Activated CD4-positive, alpha-beta T cell treated with anti-CD3 and anti-CD28 coated beads for 4 hours (primary cell): Measurements from ENCODE around the gene INTS2.
"Not testable (repeated sequence)": the region's sequence is repeated elsewhere in the genome, so short reads cannot be mapped to it uniquely, and the experiment has no call there.

Experiments used
- DNase-seq, 2 donors: peaks; one replicate each; pipeline ENCODE4 v3.0.0-alpha.2; 2020

The INTS2 gene

DNA sequence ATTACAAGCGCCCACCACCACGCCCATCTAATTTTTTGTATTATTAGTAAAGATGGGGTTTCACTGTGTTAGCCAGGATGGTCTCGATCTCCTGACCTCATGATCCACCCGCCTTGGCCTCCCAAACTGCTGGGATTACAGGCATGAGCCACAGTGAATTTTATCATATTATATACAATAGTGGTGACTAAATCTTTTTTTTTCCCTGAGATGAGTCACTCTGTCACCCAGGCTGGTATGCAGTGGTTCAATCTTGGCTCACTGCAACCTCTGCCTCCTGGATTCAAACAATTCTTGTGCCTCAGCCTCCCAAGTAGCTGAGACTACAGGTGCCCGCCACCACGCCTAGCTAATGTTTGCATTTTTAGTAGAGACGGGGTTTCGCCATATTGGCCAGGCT is 41.9 kb downstream of the INTS2 start:
- not testable (repeated sequence) for DNase-seq

DNA sequence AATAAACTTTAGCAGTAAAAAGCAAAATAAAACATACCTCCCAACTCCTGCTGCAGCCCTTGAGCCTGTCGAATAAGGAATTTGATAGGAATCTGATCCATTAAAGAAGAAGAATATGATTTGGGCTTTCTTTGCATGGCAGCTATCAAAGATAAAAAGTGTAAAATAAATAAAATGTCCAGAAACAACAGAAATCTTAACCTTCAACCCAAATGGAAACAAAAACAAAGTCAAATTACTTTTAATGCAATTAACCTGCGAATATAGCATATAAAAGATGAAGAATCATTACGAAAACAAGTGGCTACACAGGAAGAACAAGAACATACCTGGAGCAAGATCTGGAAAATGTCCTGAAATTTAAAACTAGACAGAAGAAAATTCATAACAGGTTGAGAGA is 42.9 kb downstream of the INTS2 start:
- no peak for DNase-seq

DNA sequence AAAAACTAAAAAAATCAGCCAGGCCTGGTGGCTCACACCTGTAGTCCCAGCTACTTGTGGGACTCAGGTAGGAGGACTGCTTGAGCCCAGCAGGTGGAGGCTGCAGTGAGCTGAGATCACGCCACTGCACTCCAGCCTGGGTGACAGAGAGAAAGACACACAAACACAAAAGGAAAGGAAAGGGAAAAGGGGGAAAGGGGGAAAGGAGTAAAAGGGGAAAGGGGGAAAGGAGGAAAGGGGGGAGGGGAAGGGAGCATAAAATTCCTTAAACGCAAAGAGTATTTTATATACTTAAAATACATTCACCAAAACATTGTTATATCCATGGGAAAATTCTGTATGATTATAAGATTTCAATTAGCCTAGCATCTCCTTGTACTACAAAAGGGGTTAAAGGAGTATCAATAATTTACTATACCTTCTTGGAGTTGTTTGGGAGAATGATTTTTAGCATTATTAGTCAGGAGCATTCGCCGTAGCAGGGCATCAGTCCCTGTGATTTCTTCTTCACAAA is 47.1 kb downstream of the INTS2 start:
- DNase-seq, result no peak

DNA sequence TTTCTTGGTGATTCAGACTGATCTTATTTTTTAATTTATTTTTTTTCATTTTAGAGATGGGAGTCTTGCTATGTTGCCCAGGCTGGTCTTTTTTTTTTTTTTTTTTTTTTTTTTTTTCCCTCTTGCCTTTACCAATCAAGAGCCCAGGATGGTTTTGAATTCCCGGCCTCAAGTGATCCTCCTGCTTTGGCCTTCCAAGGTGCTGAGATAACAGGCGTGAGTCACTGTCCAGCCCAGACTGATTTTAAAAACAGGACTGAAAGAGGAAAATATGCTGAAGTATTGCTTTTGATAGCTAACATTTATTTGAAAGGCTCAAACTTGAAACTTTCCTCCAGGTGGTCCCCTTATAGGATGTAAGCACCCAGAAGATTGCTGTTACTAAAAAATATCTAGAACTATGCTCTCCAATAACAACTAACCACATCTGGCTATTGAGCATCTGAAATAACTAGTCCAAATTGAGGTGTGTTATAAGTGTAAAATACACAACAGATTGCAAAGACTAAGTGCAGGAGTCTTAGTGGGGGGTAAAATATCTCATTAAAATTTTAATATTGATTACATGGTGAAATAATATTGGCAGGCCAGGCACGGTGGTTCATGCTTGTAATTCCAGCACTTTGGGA is 48.7 kb downstream of the INTS2 start:
- no peak for DNase-seq

DNA sequence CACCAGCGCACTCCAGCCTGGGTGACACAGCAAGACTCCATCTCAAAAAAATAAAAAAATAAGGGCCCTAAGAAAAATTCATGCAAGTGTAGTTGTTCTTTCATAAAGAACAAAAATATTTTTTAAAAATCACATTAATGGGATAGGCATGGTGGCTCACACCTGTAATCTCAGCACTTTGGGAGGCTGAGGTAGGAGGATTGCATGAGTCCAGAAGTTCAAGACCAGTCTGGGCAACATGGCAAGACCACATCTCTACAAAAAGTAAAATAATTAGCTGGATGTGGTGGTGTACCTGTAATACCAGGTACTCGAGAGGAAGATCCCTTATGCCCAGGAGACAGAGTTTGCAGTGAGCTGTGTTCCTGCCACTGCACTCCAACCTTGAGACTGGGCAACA is 49.3 kb downstream of the INTS2 start:
- DNase-seq, result no peak

DNA sequence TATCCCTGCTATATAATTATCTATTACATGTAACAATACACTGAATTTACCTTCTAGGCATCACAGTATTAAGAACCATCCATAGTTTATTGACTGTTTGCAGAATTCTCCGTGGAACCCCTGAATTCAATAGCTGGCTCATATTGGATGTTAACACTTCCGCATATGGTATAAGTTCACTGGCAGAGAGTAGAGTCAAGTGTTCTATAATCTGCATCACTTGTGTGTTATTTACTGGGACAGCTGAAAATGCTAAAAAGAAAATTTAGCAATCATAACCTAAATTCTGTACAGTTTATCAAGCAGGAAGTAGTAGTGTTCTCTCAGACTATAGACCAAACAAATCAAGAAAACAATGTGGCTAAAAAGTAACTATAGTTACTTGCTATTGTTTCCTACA is 49.9 kb downstream of the INTS2 start:
- no peak for DNase-seq

DNA sequence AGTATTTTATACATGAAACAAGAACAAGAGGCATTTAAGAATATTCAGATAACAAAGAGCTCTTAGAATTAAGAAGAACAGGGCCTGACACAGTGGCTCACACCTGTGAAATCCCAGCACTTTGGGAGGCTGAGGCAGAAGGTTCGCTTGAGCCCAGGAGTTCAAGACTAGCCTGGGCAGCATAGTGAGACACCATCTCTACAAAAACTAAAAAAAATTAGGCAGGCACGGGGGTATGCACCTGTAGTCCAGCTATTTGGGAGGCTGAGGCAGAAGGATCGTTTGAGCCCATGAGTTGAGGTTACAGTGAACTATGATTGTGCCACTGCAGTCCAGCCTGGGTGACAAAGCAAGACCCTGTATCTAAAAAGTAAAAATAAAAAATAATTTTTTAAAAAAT is 52.0 kb downstream of the INTS2 start:
- DNase-seq, result no peak

DNA sequence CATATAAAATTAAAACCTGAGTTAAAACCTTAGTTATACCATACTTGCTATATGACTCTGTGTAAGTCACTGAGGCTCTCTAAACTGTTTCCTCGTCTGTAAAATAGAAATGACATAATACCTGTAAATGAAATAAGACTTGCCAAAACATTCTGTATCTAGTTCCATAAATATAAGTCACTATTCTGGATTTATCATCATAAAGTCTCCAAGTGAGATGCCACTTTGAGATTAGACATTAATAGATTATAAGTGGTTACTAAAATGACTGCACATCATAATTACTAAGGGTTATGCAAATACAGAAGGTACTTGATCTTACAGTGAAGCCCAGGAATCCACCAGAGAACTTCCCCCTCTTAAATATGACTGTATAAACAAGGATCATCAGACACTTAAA is 52.5 kb downstream of the INTS2 start:
- no peak for DNase-seq

DNA sequence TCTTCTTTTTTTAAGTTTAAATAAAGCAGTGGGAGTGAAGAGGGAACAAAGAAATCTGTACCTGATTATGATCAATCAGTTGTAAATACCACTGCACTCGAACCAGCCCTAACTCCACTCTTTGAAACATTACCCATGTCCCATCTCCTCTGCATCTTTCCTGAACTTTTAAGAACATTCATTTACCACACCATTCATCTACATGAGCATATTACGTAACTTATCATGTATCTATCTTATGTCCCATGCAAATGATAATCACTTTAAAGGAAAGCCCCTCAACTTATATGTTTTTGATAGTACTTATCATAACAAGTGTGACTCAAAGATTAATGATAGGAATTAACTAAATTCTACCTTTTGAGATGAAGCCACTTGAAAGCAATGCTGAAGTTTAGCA is 53.7 kb downstream of the INTS2 start:
- DNase-seq, result no peak

DNA sequence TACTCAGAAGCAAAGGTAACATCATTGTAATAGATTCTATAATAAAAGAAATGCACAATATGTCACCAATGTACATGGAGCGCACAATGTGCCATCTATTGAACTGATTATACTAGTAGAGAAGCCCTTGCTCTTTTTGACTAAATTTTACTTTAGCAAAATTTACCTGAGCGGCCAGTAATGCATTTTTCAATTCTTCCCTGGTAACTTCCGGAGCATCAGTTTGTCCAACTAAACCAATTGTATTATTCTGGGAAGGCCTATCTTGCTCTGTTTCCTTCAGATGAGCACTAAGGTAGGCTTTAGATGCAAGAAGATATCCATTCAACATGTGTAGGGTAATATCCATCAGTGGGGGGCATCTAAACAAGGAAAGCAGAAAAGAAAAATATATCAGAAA is 55.7 kb downstream of the INTS2 start:
- no peak for DNase-seq

DNA sequence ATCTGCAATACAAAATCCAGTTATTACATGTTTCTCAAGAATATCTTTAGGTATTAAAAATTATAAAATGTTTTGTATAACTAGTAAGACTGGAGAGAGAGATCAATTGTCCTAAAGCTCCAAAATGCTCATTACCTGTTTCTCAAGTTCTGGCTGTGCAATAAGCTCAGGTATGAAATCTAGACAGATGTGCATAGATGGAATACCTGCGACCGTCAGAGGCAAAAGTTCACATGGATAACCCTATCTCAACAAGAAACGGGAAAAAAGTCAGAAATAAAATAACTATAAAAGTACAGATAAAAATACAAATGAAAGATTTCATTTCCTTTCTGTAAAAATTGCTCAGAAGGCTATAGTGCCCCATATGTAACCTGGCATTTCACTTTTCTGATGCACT is 58.6 kb downstream of the INTS2 start:
- no peak for DNase-seq

DNA sequence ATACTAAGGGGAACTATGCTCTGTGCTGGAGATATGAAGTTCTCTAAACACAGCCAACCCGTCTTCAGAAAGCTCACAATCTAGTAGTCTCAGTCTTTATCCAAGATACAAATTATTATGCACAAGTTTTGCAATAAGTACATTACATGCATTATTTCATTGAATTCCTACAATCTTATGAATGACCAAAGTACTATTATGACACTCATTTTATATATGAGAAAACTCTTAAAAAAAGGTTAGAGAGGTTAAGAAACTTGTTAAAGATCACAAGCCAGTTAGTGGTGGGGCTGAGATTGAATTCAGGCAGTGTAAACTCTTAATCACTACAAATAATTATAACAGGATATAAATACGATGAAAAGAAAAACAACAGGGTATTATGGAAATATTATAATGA is 59.7 kb downstream of the INTS2 start:
- DNase-seq, result no peak

DNA sequence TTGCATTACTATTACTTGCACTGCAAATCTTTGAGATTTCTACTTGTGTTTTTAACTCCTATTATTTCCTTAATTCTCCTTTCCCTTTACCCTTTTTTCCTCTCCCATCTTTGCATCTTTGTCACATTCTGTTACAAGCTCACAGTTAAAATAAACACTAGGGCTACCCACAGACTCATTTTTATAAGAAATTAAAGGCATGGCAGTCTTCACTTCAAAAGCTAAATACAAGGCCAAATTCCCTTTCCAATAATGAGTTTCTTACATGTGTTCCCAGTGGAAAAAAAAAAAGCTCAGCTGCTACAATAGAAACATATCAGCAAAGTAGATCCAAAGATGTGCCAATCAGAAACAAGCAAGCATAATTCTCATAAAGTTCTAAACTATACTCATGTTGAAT is 60.7 kb downstream of the INTS2 start:
- no peak for DNase-seq

DNA sequence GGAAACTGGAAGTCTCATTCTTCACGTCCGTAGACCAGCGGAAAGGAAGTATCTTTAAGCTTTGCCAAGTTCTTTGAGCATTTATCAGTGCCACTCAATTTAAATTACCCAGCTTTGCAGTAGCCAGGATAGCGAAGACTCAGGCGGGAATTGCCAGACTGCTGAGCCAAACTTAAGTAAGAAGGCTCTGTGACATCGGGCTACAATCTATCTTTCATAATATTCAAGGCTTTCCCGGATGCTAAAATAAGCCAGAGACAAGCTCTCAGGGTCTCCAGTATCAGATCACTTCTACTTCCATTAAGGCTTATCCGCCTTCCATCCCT is 64.0 kb downstream of the INTS2 start:
- no peak for DNase-seq

DNA sequence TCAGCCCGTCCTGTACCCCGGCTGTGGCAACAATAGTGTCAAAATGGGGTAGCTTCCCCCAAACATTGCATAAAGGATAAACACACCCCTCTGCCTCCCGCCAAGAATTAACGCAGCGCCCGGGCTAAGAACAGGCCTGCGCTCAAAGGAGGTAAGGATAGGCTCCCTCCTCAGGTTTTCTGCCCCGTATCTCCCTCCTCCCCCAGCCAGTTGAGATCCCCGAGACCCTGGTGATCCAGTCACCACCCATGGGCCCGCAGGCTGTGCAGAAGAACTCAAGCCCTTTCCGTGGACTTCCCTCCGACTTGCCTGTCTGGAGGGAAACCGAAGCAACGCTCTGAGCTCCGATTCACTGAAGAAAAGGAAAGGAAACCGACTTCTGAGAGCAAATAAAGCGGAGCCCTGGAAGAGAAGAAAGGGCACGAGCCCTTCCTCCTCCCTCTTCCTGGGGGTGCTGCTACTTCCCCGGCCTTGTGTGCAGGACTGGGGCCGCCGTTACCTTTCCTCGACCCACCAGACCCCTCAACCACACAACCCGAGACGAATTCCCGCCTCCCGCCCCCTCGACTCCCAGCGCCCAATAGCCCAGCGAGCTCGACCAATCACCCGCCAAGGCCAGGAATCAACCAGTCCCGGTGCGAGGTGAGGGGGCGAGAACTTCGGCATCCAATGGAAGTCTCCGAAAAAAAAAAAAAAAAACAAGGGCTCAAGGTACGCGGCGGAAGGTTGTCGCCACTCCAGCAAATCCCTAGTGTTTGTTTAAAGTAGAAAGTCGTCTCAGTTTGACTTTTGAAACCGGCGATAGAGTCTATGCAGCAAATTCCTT is 64.6 kb downstream of the INTS2 start, which contains the start of gene BRIP1:
TSS of gene BRIP1 (minus strand) at position 554 of the 826 bp plus-strand sequence. CDS start 1,989 bp downstream, outside the sequence.
- DNase-seq, result peak; percentile 83 to 84

DNA sequence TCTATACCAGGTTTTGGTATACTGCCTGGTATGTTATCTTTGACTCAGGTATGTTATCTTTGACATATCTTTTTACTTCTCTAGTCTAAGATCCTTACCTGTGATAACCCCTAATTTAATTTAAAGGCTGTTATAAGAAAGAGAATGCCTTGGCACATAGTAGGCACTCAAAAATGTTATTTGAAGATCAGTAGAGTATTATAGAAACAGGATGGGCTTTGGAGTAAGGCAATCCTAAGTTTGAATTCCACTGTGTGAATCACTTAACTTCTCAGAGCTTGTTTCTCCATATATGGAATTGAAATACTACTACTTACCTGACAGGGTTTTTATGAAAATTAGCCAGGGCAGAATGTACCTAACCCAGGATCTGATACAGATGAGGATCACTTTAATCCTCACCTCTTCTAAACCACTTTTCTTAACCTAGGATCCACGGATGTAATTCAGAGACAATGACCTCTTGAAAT is 65.6 kb downstream of the INTS2 start:
- no peak for DNase-seq

DNA sequence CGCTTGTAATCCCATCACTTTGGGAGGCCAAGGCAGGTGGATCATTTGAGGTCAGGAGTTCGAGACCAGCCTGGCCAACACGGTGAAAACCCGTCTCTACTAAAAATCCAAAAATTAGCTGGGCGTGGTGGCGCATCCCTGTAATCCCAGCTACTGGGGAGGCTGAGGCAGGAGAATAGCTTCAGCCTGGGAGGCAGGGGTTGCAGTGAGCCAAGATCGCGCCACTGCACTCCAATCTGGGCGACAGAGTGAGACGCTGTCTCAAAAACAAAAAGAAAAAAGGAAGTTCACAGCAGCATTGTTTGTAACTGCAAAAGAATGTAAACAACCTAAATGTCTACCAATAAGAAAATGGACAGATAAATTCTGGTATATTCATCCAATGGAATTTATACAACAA is 67.4 kb downstream of the INTS2 start:
- not testable (repeated sequence) for DNase-seq

DNA sequence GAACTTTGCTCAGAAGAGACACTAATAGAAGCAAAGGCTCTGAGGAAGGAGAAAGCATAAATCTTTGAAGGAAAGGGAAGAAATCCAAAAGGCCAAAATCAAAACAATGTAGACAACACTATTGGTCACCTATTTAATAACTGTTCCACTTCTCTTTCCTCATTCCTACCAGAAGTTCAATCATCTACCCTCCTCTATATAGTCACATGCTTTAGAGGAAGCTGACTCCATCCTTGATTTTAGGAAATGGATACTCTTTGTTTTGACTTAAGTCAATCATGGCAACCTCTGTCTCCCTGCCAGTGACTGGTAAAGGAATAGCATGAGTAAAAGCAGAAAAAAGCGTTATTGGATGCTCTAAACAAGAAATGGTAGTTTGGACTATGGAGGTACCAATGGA is 71.7 kb downstream of the INTS2 start:
- DNase-seq, result no peak

DNA sequence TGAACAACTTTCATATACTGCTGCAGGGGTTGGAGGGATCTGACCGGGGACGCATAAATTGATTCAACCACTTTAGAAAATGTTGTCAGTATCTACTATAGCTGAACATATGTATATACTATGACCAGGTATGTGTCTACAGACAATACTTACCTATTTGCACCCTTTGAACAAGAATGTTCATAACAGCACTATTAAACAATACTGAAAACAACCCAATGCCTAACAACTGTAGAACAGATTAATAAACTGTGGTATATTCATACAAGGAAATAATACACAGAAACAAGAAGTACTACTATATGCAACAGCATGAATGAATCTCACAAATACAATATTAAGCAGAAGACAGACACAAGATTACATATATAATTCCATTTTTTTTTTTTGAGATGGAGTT is 74.9 kb downstream of the INTS2 start:
- no peak for DNase-seq

DNA sequence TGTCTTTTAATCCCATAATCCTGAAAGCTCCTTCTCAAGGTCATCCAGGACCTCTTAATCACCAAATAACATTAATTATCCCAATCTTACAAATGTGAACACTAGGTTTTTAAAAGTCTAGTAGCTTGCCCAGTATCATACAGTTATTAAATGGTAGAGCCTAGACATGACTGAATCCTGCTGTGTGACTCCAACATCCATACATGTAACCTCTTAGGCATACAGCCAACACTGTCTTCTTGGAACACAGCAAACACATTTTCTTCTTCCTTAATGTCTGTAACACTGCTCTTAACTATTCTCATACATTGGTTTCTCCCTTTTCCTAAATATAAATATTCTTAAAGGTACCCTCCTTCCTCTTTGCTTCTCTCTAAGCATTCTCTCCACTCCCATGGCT is 78.1 kb downstream of the INTS2 start:
- no peak for DNase-seq

DNA sequence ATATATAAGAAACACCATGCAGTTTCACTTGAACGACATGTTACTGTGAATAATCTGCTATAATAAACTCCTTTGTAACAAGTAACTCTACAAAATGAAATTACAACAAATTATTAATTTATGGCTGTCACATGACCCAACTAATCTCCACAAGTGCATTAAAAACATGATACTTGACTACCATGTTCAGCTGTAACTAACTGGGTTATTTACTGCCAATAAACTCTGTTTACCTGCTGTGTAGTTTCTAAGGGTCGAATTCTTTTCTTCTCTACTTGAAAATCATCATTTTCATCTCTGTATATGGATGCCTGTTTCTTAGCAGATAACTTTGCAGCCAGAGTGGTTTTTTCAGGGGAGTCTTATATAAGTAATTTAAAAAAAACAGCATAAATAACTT is 78.9 kb downstream of the INTS2 start:
- no peak for DNase-seq

DNA sequence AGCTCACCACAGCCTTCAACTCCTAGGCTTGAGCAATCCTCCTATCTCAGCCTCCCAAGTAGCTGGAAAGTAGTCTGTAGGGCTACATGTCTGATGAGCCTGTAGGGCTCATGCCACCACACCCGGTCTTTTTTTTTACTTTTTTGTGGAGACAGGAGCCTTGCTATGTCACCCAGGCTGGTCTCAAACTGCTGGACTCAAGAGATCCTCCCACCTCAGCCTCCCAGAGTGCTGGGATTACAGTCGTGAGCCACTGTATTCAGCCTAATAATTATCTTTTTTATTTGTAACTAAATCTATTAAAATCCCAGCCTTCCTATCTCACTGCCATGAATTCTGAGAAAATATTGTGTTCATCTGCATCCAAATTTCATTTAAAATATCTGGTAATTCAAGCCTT is 79.5 kb downstream of the INTS2 start:
- DNase-seq, result no peak

DNA sequence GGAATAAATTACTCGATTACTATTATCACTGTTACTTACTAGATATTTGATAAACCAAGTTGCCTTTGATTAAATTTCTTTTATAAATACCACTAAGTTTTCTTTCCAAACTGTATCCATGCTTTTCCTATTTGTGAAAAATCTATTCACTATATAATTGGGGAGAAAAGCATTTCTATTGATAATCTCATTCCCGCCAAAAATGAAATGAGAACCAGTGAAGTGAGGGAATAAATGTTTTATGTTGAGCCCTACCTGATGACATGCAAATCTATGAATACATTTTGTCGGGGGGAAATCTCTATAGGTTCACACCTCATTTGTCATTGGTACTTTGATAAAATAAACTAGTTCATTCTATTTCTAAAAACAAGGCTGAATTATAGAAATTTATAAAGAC is 80.1 kb downstream of the INTS2 start:
- no peak for DNase-seq

DNA sequence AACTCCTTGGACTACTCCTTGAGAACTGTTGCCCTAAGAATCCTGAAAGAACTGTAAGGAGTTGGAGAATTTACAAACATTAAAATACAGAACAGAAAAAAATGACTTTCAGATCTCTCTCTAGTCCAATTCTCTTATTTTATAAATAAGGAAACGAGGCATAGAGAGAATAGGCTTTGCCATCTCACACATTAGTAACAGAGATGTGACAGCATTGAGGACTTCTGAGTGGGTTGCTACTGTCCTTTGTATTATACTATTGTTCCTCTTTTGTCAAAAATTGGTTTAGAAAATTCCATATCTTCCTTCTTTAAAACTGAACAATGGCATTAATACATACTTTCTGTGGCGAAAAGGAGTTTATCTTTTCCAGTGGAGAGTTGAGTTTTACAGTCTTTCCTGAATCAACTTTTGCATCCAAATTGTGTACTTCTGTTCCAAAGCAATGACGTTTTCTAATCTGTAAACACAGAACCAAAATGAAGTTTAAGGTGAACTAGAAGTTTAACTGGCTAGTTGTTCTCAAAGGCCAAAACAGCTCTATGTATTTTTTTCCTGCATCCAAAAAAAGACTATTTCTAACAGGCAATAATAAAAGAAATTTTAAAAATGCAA is 80.9 kb downstream of the INTS2 start:
- DNase-seq, result no peak
